Suprapubic skin (tissue), 4 donors: ENCODE data around the gene LRMDA. TPM values are rescaled to one million over a fixed set of nuclear protein-coding genes. Genes with fewer than 3 reads are reported as not detected.

ENCODE experiments used
- DNase-seq, 2 donors: peaks; one replicate each; pipeline ENCODE4 v3.0.0-alpha.2; 2019; ENCODE audit warnings: low spot score in 2 of 2
- H3K27ac ChIP-seq: fragments of 200-600 bp; sonication (generic); one replicate; pipeline ENCODE4 v1.5.1; 2019
- H3K27me3 ChIP-seq: fragments of 200-600 bp; sonication (generic); one replicate; pipeline ENCODE4 v1.5.1; 2019
- H3K36me3 ChIP-seq: fragments of 200-600 bp; sonication (generic); one replicate; pipeline ENCODE4 v1.5.1; 2019
- H3K4me1 ChIP-seq: fragments of 200-600 bp; sonication (generic); one replicate; pipeline ENCODE4 v1.5.1; 2019
- H3K4me3 ChIP-seq: fragments of 200-600 bp; sonication (generic); one replicate; pipeline ENCODE4 v1.5.1; 2019; ENCODE audit warnings: mild to moderate bottlenecking
- H3K9me3 ChIP-seq: fragments of 200-600 bp; sonication (generic); one replicate; pipeline ENCODE4 v1.5.1; 2019
- CTCF ChIP-seq, 2 donors: fragments of 200-600 bp in 1 of 2; fragments of 450-650 bp in 1 of 2; sonication (generic) in 1 of 2; IDR thresholded peaks; one replicate each; pipeline ENCODE4 v1.5.1; 2016 to 2019; ENCODE audit warnings: antibody characterized with exemption in 2 of 2, mild to moderate bottlenecking in 1 of 2, moderate library complexity in 1 of 2
- EP300 ChIP-seq: sonication (generic); formaldehyde crosslinking; IDR thresholded peaks from one replicate; pipeline ENCODE4 v1.6.1; 2017; ENCODE audit warnings: antibody characterized with exemption
- POLR2A ChIP-seq, 2 donors: fragments of 450-650 bp; IDR thresholded peaks; one replicate each; pipeline ENCODE4 v1.6.1; 2017; ENCODE audit warnings: antibody characterized with exemption in 2 of 2, mild to moderate bottlenecking in 2 of 2, moderate library complexity in 2 of 2
- POLR2AphosphoS5 ChIP-seq, 3 donors: sonication (generic); formaldehyde crosslinking; IDR thresholded peaks; one replicate each; pipeline ENCODE4 v1.6.1; 2017; ENCODE audit warnings: antibody characterized with exemption in 3 of 3
- WGBS: methylation state at CpG from one replicate; pipeline ENCODE4 v1.1.5; 2018; 5-methylcytosine and 5-hydroxymethylcytosine counted together
- total RNA-seq, 4 donors: library from RNA; depleted of rRNA; stranded (reverse); fragments of >200 nt; gene quantifications; one replicate each; pipeline ENCODE4 v1.1.0, GENCODE V29; 2016

Gene LRMDA
- total RNA-seq, 4 donors from 2014 or later: 0.10 to 2.9 (median 1.9) TPM; not detected in 1

GRCh38 chr10:75999515-76000209 is 568.2 kb downstream of the LRMDA start:
- Histone ChIP-seq H3K9me3 (no peaks in the 10 kb centered on the region), H3K27ac (no peak overlapping the region), H3K4me3 (no peak overlapping the region), H3K36me3 (no peaks in the 10 kb centered on the region), H3K27me3 (no peaks in the 10 kb centered on the region), H3K4me1 (no peaks in the 10 kb centered on the region)
- DNase-seq: no peak
- TF ChIP-seq CTCF (IDR thresholded peaks at IDR 0.05): no peak
- TF ChIP-seq POLR2AphosphoS5 (IDR thresholded peaks at IDR 0.05): no peak
- TF ChIP-seq EP300: no peak
- TF ChIP-seq POLR2A (IDR thresholded peaks at IDR 0.05): no peak
- 94% methylated on average over 7 of the region's 7 CpGs for WGBS

GRCh38 chr10:76000550-76000949 is 569.1 kb downstream of the LRMDA start:
- DNase-seq: no peak
- no peak overlapping the region for H3K4me3 ChIP-seq
- no peak overlapping the region for H3K27ac ChIP-seq
- no peaks in the 10 kb centered on the region for H3K4me1 ChIP-seq
- no peak for TF ChIP-seq POLR2AphosphoS5 (IDR thresholded peaks at IDR 0.05)
- no peak for TF ChIP-seq CTCF (IDR thresholded peaks at IDR 0.05)
- no peak for TF ChIP-seq EP300
- TF ChIP-seq POLR2A (IDR thresholded peaks at IDR 0.05): no peak
- H3K27me3 ChIP-seq: no peaks in the 10 kb centered on the region
- H3K9me3 ChIP-seq: no peaks in the 10 kb centered on the region
- 91% methylated on average over 5 of the region's 5 CpGs for WGBS
- no peaks in the 10 kb centered on the region for H3K36me3 ChIP-seq

GRCh38 chr10:76001019-76001418 is 569.6 kb downstream of the LRMDA start:
- 83% methylated on average over 4 of the region's 4 CpGs for WGBS
- no peaks in the 10 kb centered on the region for H3K9me3 ChIP-seq
- H3K27ac ChIP-seq: no peak overlapping the region
- no peak overlapping the region for H3K4me3 ChIP-seq
- DNase-seq: no peak
- TF ChIP-seq POLR2A (IDR thresholded peaks at IDR 0.05) (no peak), POLR2AphosphoS5 (IDR thresholded peaks at IDR 0.05) (no peak), EP300 (no peak), CTCF (IDR thresholded peaks at IDR 0.05) (no peak)
- no peaks in the 10 kb centered on the region for H3K27me3 ChIP-seq
- no peaks in the 10 kb centered on the region for H3K4me1 ChIP-seq
- no peaks in the 10 kb centered on the region for H3K36me3 ChIP-seq

GRCh38 chr10:76001461-76001860 is 570.0 kb downstream of the LRMDA start:
- 96% methylated on average over 1 of the region's 1 CpG for WGBS
- H3K36me3 ChIP-seq: no peaks in the 10 kb centered on the region
- H3K27ac ChIP-seq: no peak overlapping the region
- no peaks in the 10 kb centered on the region for H3K27me3 ChIP-seq
- no peaks in the 10 kb centered on the region for H3K9me3 ChIP-seq
- TF ChIP-seq POLR2A (IDR thresholded peaks at IDR 0.05): no peak
- TF ChIP-seq POLR2AphosphoS5 (IDR thresholded peaks at IDR 0.05): no peak
- no peak for TF ChIP-seq EP300
- TF ChIP-seq CTCF (IDR thresholded peaks at IDR 0.05): no peak
- H3K4me1 ChIP-seq: no peaks in the 10 kb centered on the region
- no peak overlapping the region for H3K4me3 ChIP-seq
- DNase-seq: no peak

- H3K9me3 ChIP-seq: no peaks in the 10 kb centered on the region
- 90% methylated on average over 2 of the region's 2 CpGs for WGBS
- DNase-seq: no peak
- no peaks in the 10 kb centered on the region for H3K27me3 ChIP-seq
- H3K4me3 ChIP-seq: no peak overlapping the region
- H3K36me3 ChIP-seq: no peaks in the 10 kb centered on the region
- TF ChIP-seq EP300 (no peak), POLR2AphosphoS5 (IDR thresholded peaks at IDR 0.05) (no peak), POLR2A (IDR thresholded peaks at IDR 0.05) (no peak), CTCF (IDR thresholded peaks at IDR 0.05) (no peak)
- no peak overlapping the region for H3K27ac ChIP-seq
- no peaks in the 10 kb centered on the region for H3K4me1 ChIP-seq
Measured at GRCh38 chr10:76002262-76002854, 570.9 kb downstream of the LRMDA start.
